22Rv1 (cell line): ENCODE measurements around the gene CMTM8.

ENCODE experiments used
- CTCF ChIP-seq: fragments of 450-650 bp; IDR thresholded peaks from 2 replicates; pipeline ENCODE4 v1.5.1; 2017; ENCODE audit warnings: mild to moderate bottlenecking
- ZFX ChIP-seq: fragments of 450-650 bp; IDR thresholded peaks from 2 replicates; pipeline ENCODE4 v1.6.1; 2017; ENCODE audit warnings: antibody characterized with exemption, borderline replicate concordance

DNA sequence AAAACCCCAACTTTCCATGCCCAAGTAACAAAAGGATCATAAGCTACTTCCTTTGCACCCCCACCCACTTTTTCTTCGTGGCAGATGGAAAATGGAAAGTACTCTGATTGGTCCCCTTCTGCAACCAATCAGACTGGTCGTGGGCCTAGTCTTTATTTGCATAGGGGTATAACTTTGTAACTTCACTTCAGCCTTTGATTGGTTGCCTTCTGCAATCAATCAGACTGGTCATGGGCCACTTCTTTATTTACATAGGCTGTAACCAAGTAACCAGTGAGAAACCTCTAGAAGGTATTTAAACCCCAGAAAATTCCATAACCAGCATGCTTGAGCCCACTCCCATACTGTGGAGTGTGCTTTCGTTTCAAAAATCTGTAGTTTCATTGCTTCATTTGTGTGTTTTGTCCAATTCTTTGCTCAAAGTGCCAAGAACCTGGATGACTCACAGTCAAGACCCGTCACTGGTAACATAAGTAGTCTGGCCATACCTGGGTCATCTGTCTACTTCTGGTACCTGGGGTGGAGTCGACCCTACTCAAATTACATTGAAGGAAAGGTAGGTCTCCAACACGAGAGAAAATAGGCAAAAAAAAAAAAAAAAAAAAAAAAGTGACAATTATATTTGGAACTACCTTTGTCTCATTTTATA lies 41.9 kb downstream of the CMTM8 start:
- TF ChIP-seq CTCF (no peak), ZFX (no peak)
